GM19397 (cell line): ENCODE results near the gene ARHGDIB.

Experiments
- ATAC-seq: cut with Tn5 transposase; IDR thresholded peaks from one replicate; pipeline ENCODE4 v1.9.1; 2021; ENCODE audit warnings: mild to moderate bottlenecking, moderate library complexity; ENCODE audit not compliant: unreplicated experiment

The ARHGDIB gene

DNA sequence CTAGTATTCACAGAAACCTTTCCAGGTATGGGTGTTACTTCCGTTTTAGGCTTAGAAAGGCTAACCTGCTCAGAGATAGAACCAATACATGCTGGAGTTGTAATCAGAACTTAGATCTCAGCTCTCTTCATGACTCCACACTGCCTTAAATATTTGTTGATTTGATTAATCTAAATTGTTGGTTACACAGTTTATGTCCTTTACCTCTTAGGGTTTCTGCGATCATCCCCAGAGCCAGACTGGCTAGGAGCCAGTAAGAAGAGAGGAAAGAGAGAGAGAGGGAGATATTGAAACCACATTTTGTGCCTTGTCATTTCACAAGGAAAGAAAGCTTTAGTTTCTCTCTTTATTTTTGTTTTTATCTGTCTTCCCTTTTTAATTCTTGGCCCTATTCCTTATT lies 58.9 kb downstream of the ARHGDIB start:
- no peak for ATAC-seq

DNA sequence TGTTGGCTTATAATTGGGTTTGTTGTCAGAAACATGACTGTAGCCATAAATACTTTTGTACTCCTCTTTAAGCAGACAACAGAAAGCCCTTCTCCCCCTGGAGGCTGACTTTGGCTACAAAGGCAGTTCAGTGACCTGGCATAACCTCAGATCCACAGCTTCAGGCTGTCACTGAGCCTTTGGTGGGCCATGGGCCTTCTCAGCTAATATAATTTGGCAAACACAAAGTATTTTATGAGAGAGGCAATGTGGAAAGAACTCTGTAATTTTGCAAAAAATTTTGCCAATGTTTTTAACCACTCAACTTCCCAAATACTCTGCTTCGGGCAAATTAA lies 60.2 kb downstream of the ARHGDIB start:
- no peak for ATAC-seq

DNA sequence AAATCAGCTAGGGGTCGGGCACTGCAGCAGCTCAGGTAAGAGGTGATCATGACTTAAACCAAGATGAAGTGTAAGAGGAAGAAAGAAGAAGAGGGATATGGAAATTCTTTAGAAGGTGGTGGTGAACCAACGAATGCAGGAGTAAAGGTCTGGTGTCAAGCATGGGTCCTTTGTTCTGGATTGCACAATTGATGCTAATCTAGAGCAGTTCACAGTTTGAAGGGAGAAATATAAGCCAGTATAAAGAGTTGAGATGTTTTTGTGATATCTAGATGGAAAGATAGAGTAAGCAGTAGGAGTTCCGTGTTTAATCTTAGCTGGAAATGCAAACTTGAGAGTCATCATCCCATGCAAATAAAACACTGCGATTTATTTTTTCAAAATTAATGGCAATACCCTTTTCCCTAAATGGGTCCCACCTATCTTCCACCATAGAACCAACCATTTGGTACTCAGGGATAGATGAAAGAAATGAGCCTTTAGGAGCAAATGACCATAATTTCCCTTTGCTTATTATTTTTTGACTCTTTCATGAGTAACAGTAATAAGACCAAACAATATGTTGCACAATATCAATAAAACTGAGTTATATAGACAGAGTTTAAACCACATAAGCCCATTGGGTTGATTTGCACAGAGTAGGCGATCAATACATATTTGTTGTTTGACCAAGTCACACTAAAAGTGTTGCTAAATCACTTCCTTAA lies 60.7 kb downstream of the ARHGDIB start:
- ATAC-seq, result no peak

DNA sequence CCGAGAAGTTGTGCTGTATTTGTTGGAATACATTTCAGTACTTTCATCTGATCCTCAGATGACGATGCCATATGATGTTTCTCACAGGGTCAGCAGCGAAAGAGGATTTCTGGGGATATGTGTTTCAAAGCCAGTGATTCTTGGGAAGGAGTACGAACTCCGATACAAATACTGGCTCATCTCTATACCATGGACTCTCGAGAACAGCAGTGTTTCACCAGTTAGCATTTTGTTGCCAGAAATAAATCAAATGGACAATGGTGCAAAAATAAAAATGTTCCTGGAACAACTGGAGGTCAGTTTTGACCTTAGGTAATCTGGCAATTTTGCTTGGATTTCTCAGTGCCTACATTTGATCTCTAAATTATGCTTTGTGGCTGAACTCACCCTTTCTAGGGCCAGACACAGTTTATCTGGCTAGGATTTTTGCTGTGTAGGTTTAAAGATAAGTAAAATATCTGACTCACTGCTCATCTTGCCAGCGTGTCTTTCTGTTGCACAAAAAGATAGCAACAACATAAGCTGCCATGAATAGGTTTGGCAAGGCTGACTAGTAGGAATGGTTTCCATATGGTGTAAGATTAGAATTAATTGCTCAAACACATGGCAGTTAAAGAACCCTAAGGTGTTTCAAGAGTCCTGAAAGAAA lies 64.8 kb downstream of the ARHGDIB start:
- no peak for ATAC-seq

DNA sequence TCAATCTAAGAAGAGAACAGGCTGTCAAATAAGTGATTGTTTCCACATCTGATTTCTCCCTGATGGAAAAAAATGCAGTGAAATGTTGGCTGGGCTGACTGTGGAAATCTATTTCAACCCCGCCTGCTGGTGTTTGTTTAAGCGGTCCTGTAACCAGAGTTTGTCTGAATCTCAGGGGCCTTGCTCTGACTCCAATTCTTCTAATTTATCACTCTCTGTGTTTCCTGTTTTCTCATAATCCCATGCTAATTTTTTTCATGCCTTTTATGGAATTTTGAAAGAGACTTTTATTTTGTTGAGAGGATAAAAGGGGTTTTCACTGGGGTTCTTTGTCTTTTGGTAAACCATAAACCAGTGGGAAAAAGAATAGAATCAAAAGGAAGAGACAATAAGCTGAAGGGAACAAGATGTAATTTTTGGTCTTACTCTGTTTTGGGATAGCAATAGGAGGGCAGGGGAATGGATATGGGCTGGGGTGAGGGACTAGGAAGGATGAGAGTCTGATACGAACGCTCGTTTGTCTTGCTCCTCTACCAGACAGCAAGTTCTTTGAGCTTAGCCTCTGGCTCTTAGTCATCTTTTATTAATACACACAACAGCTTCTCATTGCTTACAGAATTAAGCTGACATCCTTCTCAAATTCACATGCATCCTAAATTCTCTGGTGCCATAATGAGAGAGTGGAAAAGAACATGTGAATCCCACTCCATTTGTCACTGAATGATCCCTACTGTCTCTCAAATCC lies 67.7 kb downstream of the ARHGDIB start:
- no peak for ATAC-seq

DNA sequence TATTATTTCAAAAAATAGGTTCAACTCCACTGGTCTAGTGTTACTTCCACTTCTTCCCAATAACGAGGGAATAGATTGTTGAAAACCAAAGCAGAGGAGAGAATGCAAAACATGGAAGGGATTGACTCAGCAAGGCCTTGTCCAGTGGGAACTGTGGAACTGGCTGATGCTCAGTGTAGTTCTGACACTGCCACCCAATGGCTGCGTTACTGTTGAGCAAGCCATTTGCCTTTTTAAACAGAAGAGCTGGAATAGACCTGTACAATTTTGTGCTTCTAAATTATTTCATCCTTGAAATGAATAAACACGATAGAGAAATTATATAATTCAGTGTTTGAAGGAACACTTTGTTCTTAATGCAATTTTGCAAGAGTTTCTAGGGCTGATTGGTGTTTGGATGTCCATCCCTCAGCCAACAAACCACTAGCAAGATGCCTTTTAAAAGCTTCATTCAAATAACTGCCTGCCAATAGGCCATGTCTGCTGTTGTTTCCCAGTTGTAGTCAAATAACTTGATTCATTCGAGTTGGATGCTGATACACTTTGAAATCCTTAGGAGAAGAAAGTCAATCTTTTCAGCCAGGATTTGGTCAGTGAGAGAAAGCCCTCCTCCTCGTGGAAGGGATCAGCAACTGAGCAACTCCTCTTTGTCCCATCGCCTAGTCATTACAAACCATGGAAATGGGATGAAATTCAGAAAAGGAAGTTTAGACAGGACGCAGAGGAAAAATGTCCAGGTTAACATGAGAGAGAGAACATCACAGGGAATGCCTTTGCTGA lies 68.5 kb downstream of the ARHGDIB start:
- no peak for ATAC-seq
